Thyroid gland (tissue), 4 donors: ENCODE data around the gene ATXN3L.

Source experiments
- CTCF ChIP-seq, 6 experiments: fragments of 200-600 bp in 3 of 6; fragments of 450-650 bp in 3 of 6; sonication (generic) in 3 of 6; IDR thresholded peaks; one replicate each; pipeline ENCODE4 v1.5.1; 2016 to 2019; ENCODE audit warnings: antibody characterized with exemption in 6 of 6, mild to moderate bottlenecking in 2 of 6, inconsistent platforms in 1 of 6, moderate library complexity in 1 of 6
- POLR2A ChIP-seq, 2 donors: fragments of 450-650 bp; IDR thresholded peaks; one replicate each; pipeline ENCODE4 v1.6.1; 2017; ENCODE audit warnings: antibody characterized with exemption in 2 of 2, mild to moderate bottlenecking in 2 of 2, moderate library complexity in 1 of 2

DNA sequence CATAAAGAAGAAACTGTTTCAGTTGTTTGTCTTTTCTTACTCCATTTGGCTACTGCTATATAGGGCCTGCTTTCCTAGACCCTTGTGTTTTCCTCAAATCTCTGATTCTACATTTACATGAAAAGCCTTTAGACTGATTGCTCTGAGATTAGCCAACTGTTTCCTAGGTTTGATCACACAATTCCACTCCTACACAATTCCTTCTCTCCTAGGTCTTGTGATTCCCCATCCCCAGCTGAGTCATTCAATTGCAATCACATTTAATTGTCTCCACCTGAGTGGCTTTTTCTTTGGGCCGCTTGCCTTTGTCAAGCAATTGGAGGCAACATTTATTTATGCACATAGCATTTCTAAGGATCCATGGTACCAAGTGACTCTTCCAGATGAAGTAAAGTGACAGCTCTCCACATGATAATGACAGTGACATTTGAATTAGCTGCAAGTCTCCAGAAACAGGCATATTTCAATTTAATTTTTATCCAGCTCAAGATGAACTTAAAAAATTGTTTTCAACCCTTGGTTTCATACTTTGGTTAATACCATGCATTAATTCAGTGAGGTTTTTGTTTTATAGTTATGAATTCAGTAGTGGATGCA, 35.8 kb downstream of the ATXN3L start:
- no peak for TF ChIP-seq POLR2A (IDR thresholded peaks at IDR 0.05)
- no peak for TF ChIP-seq CTCF (IDR thresholded peaks at IDR 0.05)
